Muscle of leg (tissue), 11 donors: ENCODE results near the gene MCM8. TPM values are rescaled to one million over a fixed set of nuclear protein-coding genes. Genes with fewer than 3 reads are reported as not detected.

Experiments used
- DNase-seq: peaks from one replicate; pipeline ENCODE4 v3.0.0; 2013
- H3K27ac ChIP-seq: one replicate; pipeline ENCODE4 v1.5.1; 2013; ENCODE audit warnings: mild to moderate bottlenecking, low read length, control low read depth
- H3K27me3 ChIP-seq: one replicate; pipeline ENCODE4 v1.6.1; 2013; ENCODE audit warnings: low read length; ENCODE audit not compliant: control insufficient read depth, insufficient read depth
- H3K36me3 ChIP-seq: one replicate; pipeline ENCODE4 v1.6.1; 2013; ENCODE audit warnings: low read length; ENCODE audit not compliant: control insufficient read depth, insufficient read depth
- H3K4me1 ChIP-seq: one replicate; pipeline ENCODE4 v1.6.1; 2013; ENCODE audit warnings: low read length; ENCODE audit not compliant: control insufficient read depth, insufficient read depth
- H3K4me3 ChIP-seq: one replicate; pipeline ENCODE4 v1.5.1; 2013; ENCODE audit warnings: low read length, control low read depth
- H3K9me3 ChIP-seq: replicated peaks from 2 replicates; pipeline ENCODE4 v1.6.1; 2013; ENCODE audit warnings: low read depth, low read length; ENCODE audit not compliant: control insufficient read depth
- WGBS: methylation state at CpG from one replicate; pipeline ENCODE4 v1.1.5; 2013; ENCODE audit warnings: missing lambda C conversion rate; ENCODE audit not compliant: insufficient coverage; 5-methylcytosine and 5-hydroxymethylcytosine counted together
- polyA plus RNA-seq, 8 donors: library from polyadenylated mRNA; unstranded; fragments of 120-200 nt; gene quantifications; one replicate each; pipeline versions ENCODE4 v1.2.1 to v1.2.3, GENCODE V29; 2013; ENCODE audit warnings: inconsistent platforms in 1 of 8, low replicate concordance in 1 of 8; ENCODE audit not compliant: insufficient read length in 8 of 8, insufficient read depth in 1 of 8
- total RNA-seq: library from RNA; stranded (reverse); fragments of 120-200 nt; gene quantifications from one replicate; pipeline ENCODE4 v1.2.4, GENCODE V29; 2013

Gene MCM8
- total and polyA plus RNA-seq, 9 donors: 7.9 to 11.7 (median 9.1) TPM

- no peaks in the 10 kb centered on the region for H3K9me3 ChIP-seq
- no CpG with 5 or more reads among the region's 1 CpG for WGBS
- H3K4me1 ChIP-seq: no peaks in the 10 kb centered on the region
- no peak for DNase-seq
- H3K36me3 ChIP-seq: peaks cover 38% of the 10 kb centered on the region
- H3K4me3 ChIP-seq: no peak overlapping the region
- H3K27ac ChIP-seq: no peak overlapping the region
- H3K27me3 ChIP-seq: no peaks in the 10 kb centered on the region
Observed at GRCh38 chr20:5974531-5974930, 24.1 kb downstream of the MCM8 start.

- no peaks in the 10 kb centered on the region for H3K27me3 ChIP-seq
- no peak overlapping the region for H3K27ac ChIP-seq
- DNase-seq: no peak
- peaks cover 38% of the 10 kb centered on the region for H3K36me3 ChIP-seq
- no peaks in the 10 kb centered on the region for H3K4me1 ChIP-seq
- WGBS: 100% methylated on average over 1 of the region's 2 CpGs
- no peak overlapping the region for H3K4me3 ChIP-seq
- no peaks in the 10 kb centered on the region for H3K9me3 ChIP-seq
Observed at GRCh38 chr20:5975778-5976177, 25.3 kb downstream of the MCM8 start.

- no peak overlapping the region for H3K4me3 ChIP-seq
- peaks cover 38% of the 10 kb centered on the region for H3K36me3 ChIP-seq
- no peaks in the 10 kb centered on the region for H3K9me3 ChIP-seq
- no peaks in the 10 kb centered on the region for H3K4me1 ChIP-seq
- no peak overlapping the region for H3K27ac ChIP-seq
- no peak for DNase-seq
- no peaks in the 10 kb centered on the region for H3K27me3 ChIP-seq
- WGBS: no CpG with 5 or more reads among the region's 2 CpGs
Observed at GRCh38 chr20:5977223-5977622, 26.8 kb downstream of the MCM8 start.

GRCh38 chr20:5977975-5978374, 27.5 kb downstream of the MCM8 start:
- Histone ChIP-seq H3K4me1 (no peaks in the 10 kb centered on the region), H3K9me3 (no peaks in the 10 kb centered on the region), H3K4me3 (no peak overlapping the region), H3K36me3 (peaks cover 38% of the 10 kb centered on the region), H3K27ac (no peak overlapping the region), H3K27me3 (no peaks in the 10 kb centered on the region)
- no peak for DNase-seq
- WGBS: no CpG with 5 or more reads among the region's 1 CpG

- Histone ChIP-seq H3K27ac (no peak overlapping the region), H3K9me3 (no peaks in the 10 kb centered on the region), H3K36me3 (peaks cover 31% of the 10 kb centered on the region), H3K4me1 (no peaks in the 10 kb centered on the region), H3K27me3 (no peaks in the 10 kb centered on the region), H3K4me3 (no peak overlapping the region)
- DNase-seq: no peak
- WGBS: 91% methylated on average over 4 of the region's 4 CpGs
Observed at GRCh38 chr20:5979801-5980200, 29.3 kb downstream of the MCM8 start.

GRCh38 chr20:5980720-5981538, 30.5 kb downstream of the MCM8 start:
- Histone ChIP-seq H3K4me3 (no peak overlapping the region), H3K27me3 (no peaks in the 10 kb centered on the region), H3K36me3 (peaks cover 30% of the 10 kb centered on the region), H3K27ac (no peak overlapping the region), H3K4me1 (no peaks in the 10 kb centered on the region), H3K9me3 (no peaks in the 10 kb centered on the region)
- WGBS: no CpG with 5 or more reads among the region's 5 CpGs
- no peak for DNase-seq

GRCh38 chr20:5987383-5987782, 36.9 kb downstream of the MCM8 start:
- no peak for DNase-seq
- H3K4me3 ChIP-seq: no peak overlapping the region
- WGBS: no CpG with 5 or more reads among the region's 2 CpGs
- H3K27ac ChIP-seq: no peak overlapping the region
- peaks cover 23% of the 10 kb centered on the region for H3K36me3 ChIP-seq
- no peaks in the 10 kb centered on the region for H3K27me3 ChIP-seq
- H3K4me1 ChIP-seq: no peaks in the 10 kb centered on the region
- no peaks in the 10 kb centered on the region for H3K9me3 ChIP-seq

- H3K4me3 ChIP-seq: no peak overlapping the region
- no CpG with 5 or more reads among the region's 1 CpG for WGBS
- H3K36me3 ChIP-seq: peaks cover 23% of the 10 kb centered on the region
- no peaks in the 10 kb centered on the region for H3K27me3 ChIP-seq
- H3K27ac ChIP-seq: no peak overlapping the region
- H3K4me1 ChIP-seq: no peaks in the 10 kb centered on the region
- H3K9me3 ChIP-seq: no peaks in the 10 kb centered on the region
- DNase-seq: no peak
Observed at GRCh38 chr20:5989539-5989938, 39.1 kb downstream of the MCM8 start.

GRCh38 chr20:5990946-5991345, 40.5 kb downstream of the MCM8 start:
- peaks cover 20% of the 10 kb centered on the region for H3K36me3 ChIP-seq
- no peaks in the 10 kb centered on the region for H3K27me3 ChIP-seq
- 100% methylated on average over 1 of the region's 3 CpGs for WGBS
- DNase-seq: no peak
- no peaks in the 10 kb centered on the region for H3K4me1 ChIP-seq
- no peak overlapping the region for H3K27ac ChIP-seq
- no peaks in the 10 kb centered on the region for H3K9me3 ChIP-seq
- H3K4me3 ChIP-seq: no peak overlapping the region

GRCh38 chr20:5991623-5992441, 41.4 kb downstream of the MCM8 start:
- DNase-seq: no peak
- no CpG with 5 or more reads among the region's 2 CpGs for WGBS
- no peak overlapping the region for H3K27ac ChIP-seq
- no peaks in the 10 kb centered on the region for H3K4me1 ChIP-seq
- H3K4me3 ChIP-seq: no peak overlapping the region
- no peaks in the 10 kb centered on the region for H3K9me3 ChIP-seq
- H3K27me3 ChIP-seq: no peaks in the 10 kb centered on the region
- H3K36me3 ChIP-seq: peaks cover 19% of the 10 kb centered on the region
